GM18870 (cell line): ENCODE measurements around the gene PPARD.
"Not testable (repeated sequence)": the region's sequence is repeated elsewhere in the genome, so short reads cannot be mapped to it uniquely, and the experiment has no call there.

ENCODE experiments used
- ATAC-seq: cut with Tn5 transposase; IDR thresholded peaks from one replicate; pipeline ENCODE4 v1.9.1; 2021; ENCODE audit warnings: moderate library complexity; ENCODE audit not compliant: unreplicated experiment

The PPARD gene

GRCh38 chr6:35435074-35435837 lies 92.9 kb downstream of the PPARD start:
- ATAC-seq = no peak

GRCh38 chr6:35436071-35436857 lies 93.9 kb downstream of the PPARD start:
- no peak for ATAC-seq

- not testable (repeated sequence) for ATAC-seq
These were observed 96.2 kb downstream of the PPARD start for GRCh38 chr6:35438378-35439065.

- ATAC-seq = no peak
These were observed 97.0 kb downstream of the PPARD start for GRCh38 chr6:35439308-35439707.

DNA sequence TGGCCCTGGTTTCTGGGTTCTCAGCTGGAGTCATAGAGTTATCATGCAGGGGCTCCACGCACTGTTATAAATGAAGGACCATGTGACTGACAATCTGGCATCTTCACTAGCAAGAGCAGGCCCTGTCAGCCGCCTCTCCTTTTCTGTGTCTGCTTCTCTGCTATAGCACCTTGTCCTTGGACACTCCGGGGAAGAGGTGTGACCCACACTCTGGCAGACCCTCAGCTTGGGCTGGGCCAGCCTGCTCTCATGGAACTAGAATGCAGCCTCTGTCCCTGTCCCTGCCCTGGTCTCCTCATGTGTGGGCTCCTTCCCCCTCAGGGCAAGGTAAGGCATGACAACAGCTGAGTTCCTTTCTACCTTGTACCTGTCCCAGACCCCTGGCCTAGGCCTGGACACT lies 98.8 kb downstream of the PPARD start:
- ATAC-seq = no peak

GRCh38 chr6:35441642-35442041 lies 99.3 kb downstream of the PPARD start:
- no peak for ATAC-seq

DNA sequence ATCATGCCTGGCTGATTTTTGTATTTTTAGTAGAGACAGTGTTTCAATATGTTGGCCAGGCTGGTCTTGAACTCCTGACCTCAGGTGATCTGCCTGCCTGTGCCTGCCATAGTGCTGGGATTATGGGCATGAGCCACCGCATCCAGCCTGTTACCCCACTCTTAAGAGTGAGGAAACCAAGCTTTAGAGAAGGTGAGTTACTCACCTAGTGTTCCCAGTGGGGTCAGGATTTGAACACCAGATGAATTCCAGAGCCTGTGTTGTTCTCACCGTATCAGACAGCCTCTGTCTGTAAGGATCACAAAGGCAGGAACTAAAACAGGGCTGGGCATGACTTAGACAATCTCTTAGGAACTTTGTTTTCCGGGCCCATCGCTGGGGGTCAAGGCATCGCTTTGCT lies 100.3 kb downstream of the PPARD start:
- no peak for ATAC-seq

- no peak for ATAC-seq
These were observed 101.1 kb downstream of the PPARD start for GRCh38 chr6:35443341-35444030.

DNA sequence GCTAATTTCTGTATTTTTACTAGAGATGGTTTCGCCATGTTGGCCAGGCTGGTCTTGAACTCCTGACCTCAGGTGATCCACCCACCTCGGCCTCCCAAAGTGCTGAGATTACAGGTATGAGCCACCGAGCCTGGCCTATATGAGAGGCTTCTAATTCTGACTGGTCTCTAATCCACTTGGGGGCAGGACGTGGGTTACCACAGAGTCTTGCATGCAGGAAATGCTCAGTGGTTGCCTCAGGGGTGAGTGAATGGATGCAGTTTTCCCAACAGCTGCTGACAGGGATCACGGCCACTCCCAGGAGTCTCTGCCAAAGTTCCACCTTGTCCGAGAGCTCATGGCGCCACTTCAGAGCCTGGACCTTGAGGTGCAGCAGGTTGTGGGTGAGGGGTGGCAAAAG lies 103.3 kb downstream of the PPARD start:
- ATAC-seq = no peak

- ATAC-seq = no peak
These were observed 105.8 kb downstream of the PPARD start for GRCh38 chr6:35448191-35448590.

- no peak for ATAC-seq
These were observed 107.0 kb downstream of the PPARD start for GRCh38 chr6:35449287-35449881.

DNA sequence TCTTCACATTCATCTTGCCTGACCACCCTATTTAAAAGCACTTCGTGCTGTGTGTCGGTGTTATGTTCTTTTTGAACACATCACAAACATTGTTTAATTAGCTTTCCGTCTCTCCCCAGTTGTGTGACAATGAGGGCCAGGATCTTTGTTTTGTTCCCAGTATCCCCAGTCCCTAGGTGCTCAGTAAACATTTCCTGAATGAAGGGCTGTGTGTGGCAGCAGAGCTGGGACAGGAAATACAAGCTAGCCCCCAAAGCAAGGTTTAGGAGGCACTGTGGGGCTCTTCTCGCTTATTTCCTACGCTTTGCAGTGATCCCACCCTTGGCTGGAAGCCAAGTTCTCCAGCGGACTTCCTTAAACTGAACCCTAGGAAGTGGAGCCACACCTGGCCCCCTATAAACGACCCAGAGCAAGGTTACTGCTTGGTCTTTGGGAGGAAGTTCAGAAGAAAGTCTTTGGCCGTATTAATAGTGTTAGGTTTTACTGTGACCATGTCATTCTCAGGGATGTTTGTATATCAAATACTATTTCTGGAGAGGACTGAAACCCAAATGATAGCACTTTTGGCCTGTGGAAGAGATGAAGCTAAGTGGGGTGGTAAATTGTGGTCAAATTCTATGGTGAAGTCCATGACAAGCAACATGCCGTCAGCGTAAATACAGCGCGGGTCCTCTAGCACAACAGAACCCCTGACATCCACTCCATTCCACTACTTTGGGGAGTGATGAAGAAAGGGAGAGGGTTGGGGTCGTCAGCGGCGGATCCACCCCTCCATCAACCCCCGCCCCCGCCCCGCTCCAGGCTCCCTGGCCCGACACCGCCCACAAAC lies 109.2 kb downstream of the PPARD start:
- no peak for ATAC-seq

DNA sequence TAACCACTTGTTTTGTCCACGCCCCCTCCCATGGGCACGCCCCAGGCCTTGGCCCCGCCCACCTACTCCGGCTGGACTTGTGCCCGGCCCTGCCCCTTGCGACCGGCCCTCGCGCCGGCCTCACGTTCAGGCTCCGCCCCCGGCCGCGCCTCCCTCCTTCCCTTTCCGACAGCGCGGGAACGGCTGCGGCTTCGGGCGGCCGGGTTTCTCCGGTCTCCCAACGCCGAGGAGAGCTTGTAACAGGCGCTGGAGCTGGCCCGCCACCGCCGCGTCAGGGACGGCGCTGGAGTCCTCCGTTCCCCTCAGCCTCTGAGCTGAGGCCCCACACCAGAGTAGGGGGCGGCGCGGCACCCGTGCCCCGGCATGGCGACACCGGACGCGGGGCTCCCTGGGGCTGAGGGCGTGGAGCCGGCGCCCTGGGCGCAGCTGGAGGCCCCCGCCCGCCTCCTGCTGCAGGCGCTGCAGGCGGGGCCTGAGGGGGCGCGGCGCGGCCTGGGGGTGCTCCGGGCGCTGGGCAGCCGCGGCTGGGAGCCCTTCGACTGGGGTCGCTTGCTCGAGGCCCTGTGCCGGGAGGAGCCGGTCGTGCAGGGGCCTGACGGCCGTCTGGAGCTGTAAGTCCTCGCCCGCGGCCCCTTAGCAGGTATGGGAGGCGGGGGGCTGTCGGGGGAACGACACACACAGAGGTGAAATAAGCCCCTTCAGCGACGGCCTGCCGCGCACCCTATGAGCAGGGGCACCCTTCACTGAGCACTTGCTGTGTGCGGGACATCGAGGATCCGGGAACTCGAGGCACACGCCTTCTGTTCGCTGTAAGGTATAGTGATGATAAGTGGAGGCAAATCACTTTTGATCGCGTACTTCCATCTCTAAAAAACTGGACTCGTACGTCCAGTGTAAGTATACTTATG lies 110.1 kb downstream of the PPARD start, which contains the start of gene FANCE:
TSS of gene FANCE (plus strand) at position 156 of the 908 bp plus-strand sequence. CDS start at position 364, 208 bp downstream.
- ATAC-seq = peak; percentile 75

DNA sequence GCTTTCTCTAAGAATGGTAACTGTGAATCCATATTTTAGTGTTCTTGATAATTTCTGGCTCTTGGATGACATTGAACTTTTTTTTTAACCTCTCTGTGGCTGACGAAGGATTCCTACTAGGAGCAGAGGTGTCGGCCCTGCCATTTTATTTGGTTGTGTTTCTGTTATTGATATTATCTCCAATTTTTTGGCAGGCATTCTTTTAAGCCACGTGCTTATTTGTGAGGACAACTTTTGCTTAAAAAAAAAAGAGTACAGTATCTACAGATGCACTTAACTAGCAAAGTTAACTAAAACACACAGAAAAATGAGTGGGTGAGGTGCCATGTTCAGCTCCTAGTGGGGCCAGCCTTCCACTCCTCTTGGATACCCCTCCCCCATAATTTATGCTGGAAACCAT lies 110.9 kb downstream of the PPARD start:
- no peak for ATAC-seq

DNA sequence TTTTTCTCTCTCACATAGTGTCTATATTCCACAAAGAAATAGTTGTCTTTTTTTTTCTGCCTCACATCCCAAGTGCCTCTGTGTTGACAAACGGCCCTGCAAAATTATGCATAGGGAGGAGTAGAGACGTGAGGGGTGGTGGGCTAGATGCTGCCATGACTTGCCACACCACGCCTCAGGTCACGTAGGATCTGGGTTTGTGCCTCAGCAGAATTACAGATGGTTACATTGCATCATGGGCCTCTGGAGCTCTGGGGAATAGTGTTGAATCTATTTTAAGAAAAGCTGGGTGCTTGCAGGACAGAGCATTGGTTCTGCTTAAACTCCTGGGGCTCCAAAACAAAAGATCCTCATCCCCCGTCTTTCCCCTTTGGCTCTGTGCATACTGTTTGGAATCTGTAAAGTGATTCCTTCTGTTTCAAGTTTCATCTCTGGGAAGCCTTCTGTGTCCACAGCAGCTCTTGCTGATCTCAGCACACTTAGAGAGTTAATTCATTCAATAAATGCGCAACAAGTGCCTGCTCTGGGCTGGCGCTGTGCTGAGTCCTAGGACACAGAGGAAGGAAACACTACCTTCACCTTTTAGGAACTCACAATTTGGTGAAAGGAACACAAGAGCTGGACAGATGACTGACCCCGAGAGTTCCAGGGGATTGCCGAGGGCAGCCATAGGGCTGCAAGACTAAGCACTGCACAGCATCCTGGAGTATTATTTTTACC lies 112.2 kb downstream of the PPARD start:
- ATAC-seq = no peak

DNA sequence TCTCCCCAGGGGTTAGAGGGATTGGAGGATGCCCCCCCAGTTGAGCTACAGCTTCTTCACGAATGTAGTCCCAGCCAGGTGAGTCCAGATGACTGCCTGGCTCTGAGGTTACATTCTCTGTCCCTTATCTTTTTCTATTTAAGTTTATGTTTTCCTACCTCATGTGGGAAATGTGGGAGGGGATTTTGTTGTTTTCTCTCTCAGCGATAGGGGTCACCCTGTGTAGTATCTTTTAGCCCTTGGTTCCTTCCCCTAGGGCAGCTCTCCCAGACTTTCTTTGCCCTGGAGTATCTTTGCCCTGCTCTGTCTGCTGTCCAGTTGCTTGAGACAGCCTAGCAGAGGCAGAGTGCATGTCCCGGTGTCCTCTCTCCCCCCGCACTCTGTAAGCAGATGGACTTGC lies 115.5 kb downstream of the PPARD start:
- ATAC-seq = no peak

GRCh38 chr6:35461270-35461669 lies 118.9 kb downstream of the PPARD start:
- no peak for ATAC-seq

GRCh38 chr6:35463292-35463691 lies 120.9 kb downstream of the PPARD start:
- ATAC-seq = no peak
